ENCODE results near the gene MRC1. TPM values are rescaled to one million over a fixed set of nuclear protein-coding genes. Genes with fewer than 3 reads are reported as not detected.

MRC1 gene
- total and polyA plus RNA-seq, 2 of the 13 experiments (the other 11 are each of a cell fraction or from before 2014, with no cell fraction given): not detected

GRCh38 chr10:17793823-17794644 is 15.1 kb upstream of the MRC1 start (continued):
- TF ChIP-seq, protein P1, sequence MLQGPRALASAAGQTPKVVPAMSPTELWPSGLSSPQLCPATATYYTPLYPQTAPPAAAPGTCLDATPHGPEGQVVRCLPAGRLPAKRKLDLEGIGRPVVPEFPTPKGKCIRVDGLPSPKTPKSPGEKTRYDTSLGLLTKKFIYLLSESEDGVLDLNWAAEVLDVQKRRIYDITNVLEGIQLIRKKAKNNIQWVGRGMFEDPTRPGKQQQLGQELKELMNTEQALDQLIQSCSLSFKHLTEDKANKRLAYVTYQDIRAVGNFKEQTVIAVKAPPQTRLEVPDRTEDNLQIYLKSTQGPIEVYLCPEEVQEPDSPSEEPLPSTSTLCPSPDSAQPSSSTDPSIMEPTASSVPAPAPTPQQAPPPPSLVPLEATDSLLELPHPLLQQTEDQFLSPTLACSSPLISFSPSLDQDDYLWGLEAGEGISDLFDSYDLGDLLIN (CRISPR knock-in tag; IDR thresholded peaks at IDR 0.05; ENCODE audit: borderline replicate concordance): no peak
- TF ChIP-seq ZNF382 (CRISPR knock-in tag; IDR thresholded peaks at IDR 0.05; ENCODE audit: borderline replicate concordance): no peak
- no peak for TF ChIP-seq ZBTB3 (CRISPR knock-in tag; IDR thresholded peaks at IDR 0.05; ENCODE audit: borderline replicate concordance, low read depth)
- no peak for TF ChIP-seq ZNF577 (CRISPR knock-in tag; IDR thresholded peaks at IDR 0.05; ENCODE audit: borderline replicate concordance, low read depth)
- TF ChIP-seq RCOR2 (CRISPR knock-in tag; IDR thresholded peaks at IDR 0.05): no peak
- TF ChIP-seq ISL2 (CRISPR knock-in tag; IDR thresholded peaks at IDR 0.05): peak; percentile 34; the same call in 1 of the 2 replicates
- TF ChIP-seq EZH2 (conservative IDR thresholded peaks at IDR 0.05; ENCODE audit: low read depth, low read length): no peak
- TF ChIP-seq MED1 (CRISPR knock-in tag; IDR thresholded peaks at IDR 0.05): no peak
- TF ChIP-seq RFXANK (CRISPR knock-in tag; IDR thresholded peaks at IDR 0.05): no peak
- no peak for TF ChIP-seq ZFP36L2 (CRISPR knock-in tag; IDR thresholded peaks at IDR 0.05)
- TF ChIP-seq BRCA1 (CRISPR knock-in tag; IDR thresholded peaks at IDR 0.05): no peak
- no peak for TF ChIP-seq ZNF225 (CRISPR knock-in tag; IDR thresholded peaks at IDR 0.05)
- TF ChIP-seq, protein P2, sequence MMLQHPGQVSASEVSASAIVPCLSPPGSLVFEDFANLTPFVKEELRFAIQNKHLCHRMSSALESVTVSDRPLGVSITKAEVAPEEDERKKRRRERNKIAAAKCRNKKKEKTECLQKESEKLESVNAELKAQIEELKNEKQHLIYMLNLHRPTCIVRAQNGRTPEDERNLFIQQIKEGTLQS (CRISPR knock-in tag; IDR thresholded peaks at IDR 0.05): no peak
- no peak for TF ChIP-seq PHB2 (IDR thresholded peaks at IDR 0.05; ENCODE audit: partially characterized antibody)
- no peak for TF ChIP-seq ZSCAN25 (CRISPR knock-in tag; IDR thresholded peaks at IDR 0.05)
- TF ChIP-seq, protein P3, sequence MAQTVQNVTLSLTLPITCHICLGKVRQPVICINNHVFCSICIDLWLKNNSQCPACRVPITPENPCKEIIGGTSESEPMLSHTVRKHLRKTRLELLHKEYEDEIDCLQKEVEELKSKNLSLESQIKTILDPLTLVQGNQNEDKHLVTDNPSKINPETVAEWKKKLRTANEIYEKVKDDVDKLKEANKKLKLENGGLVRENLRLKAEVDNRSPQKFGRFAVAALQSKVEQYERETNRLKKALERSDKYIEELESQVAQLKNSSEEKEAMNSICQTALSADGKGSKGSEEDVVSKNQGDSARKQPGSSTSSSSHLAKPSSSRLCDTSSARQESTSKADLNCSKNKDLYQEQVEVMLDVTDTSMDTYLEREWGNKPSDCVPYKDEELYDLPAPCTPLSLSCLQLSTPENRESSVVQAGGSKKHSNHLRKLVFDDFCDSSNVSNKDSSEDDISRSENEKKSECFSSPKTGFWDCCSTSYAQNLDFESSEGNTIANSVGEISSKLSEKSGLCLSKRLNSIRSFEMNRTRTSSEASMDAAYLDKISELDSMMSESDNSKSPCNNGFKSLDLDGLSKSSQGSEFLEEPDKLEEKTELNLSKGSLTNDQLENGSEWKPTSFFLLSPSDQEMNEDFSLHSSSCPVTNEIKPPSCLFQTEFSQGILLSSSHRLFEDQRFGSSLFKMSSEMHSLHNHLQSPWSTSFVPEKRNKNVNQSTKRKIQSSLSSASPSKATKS (CRISPR knock-in tag; IDR thresholded peaks at IDR 0.05): no peak
- TF ChIP-seq, protein P4, sequence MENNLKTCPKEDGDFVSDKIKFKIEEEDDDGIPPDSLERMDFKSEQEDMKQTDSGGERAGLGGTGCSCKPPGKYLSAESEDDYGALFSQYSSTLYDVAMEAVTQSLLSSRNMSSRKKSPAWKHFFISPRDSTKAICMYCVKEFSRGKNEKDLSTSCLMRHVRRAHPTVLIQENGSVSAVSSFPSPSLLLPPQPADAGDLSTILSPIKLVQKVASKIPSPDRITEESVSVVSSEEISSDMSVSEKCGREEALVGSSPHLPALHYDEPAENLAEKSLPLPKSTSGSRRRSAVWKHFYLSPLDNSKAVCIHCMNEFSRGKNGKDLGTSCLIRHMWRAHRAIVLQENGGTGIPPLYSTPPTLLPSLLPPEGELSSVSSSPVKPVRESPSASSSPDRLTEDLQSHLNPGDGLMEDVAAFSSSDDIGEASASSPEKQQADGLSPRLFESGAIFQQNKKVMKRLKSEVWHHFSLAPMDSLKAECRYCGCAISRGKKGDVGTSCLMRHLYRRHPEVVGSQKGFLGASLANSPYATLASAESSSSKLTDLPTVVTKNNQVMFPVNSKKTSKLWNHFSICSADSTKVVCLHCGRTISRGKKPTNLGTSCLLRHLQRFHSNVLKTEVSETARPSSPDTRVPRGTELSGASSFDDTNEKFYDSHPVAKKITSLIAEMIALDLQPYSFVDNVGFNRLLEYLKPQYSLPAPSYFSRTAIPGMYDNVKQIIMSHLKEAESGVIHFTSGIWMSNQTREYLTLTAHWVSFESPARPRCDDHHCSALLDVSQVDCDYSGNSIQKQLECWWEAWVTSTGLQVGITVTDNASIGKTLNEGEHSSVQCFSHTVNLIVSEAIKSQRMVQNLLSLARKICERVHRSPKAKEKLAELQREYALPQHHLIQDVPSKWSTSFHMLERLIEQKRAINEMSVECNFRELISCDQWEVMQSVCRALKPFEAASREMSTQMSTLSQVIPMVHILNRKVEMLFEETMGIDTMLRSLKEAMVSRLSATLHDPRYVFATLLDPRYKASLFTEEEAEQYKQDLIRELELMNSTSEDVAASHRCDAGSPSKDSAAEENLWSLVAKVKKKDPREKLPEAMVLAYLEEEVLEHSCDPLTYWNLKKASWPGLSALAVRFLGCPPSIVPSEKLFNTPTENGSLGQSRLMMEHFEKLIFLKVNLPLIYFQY (CRISPR knock-in tag; IDR thresholded peaks at IDR 0.05; ENCODE audit: borderline replicate concordance): no peak
- TF ChIP-seq RXRB (CRISPR knock-in tag; IDR thresholded peaks at IDR 0.05; ENCODE audit: borderline replicate concordance): no peak
- no peak for TF ChIP-seq GFI1 (CRISPR knock-in tag; IDR thresholded peaks at IDR 0.05; ENCODE audit: borderline replicate concordance)

All from HepG2 (cell line).